ENCODE data around the gene BZW1.

DNA sequence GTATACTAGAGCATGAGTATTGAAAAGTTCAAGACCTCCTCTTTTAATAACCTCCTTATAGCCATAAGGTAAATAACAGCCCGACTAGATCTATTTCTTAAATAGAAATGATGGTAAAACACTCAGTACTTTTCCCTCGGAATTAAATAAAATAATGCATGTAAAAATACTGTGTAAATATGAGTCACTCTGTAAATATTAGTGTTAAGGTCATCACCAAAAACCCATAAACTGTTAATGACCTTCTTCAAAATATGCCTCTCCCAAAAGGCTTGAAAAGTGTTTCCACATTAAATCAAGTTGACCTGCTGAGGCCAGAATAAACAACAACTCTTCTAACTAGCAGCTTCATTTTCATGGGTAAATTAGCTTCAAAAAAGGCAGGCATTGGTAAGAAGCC is 25.3 kb upstream of the BZW1 start:
- TF ChIP-seq POLR2A (IDR thresholded peaks at IDR 0.05), result no peak
- TF ChIP-seq, protein P1, sequence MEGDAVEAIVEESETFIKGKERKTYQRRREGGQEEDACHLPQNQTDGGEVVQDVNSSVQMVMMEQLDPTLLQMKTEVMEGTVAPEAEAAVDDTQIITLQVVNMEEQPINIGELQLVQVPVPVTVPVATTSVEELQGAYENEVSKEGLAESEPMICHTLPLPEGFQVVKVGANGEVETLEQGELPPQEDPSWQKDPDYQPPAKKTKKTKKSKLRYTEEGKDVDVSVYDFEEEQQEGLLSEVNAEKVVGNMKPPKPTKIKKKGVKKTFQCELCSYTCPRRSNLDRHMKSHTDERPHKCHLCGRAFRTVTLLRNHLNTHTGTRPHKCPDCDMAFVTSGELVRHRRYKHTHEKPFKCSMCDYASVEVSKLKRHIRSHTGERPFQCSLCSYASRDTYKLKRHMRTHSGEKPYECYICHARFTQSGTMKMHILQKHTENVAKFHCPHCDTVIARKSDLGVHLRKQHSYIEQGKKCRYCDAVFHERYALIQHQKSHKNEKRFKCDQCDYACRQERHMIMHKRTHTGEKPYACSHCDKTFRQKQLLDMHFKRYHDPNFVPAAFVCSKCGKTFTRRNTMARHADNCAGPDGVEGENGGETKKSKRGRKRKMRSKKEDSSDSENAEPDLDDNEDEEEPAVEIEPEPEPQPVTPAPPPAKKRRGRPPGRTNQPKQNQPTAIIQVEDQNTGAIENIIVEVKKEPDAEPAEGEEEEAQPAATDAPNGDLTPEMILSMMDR (IDR thresholded peaks at IDR 0.05), result no peak

All from prostate gland (tissue), 2 donors.